Measurements from ENCODE around the gene CCDC183.
"Not testable (repeated sequence)": the region's sequence is repeated elsewhere in the genome, so short reads cannot be mapped to it uniquely, and the experiment has no call there.

CCDC183 gene

DNA sequence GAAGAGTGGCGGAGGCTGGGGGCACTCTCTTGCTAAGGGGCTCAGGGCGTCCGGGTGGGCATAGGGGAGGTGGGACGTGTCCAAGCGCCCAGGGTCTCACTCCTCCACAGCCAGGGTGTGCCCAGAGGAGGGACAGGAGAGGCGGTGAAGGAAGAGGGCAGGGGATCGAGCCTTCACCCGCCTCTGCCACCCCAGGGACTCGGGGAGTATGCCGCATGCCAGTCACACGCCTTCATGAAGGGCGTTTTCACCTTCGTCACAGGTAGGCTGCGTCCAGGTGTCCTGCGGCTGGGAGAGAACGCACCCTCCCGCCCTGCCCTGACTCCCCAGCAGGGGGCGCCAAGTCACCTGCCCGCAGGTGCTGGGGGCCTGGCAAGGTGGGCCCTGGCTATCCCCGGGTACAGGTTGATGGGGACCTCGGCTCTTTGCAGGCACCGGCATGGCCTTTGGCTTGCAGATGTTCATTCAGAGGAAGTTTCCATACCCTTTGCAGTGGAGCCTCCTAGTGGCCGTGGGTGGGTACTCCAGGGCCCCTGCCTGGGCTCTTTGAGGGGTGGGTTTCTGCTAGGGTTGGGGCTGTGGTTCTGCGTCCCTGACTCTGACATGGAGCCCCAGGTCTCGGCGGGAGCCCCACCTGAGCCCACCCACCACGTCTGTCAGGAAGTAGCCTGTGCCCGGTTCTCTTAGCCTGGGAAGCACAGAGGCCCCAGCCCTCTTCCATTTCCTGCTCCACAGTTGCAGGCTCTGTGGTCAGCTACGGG, 4.4 kb upstream of the CCDC183 start:
- H3K4me3 Mint-ChIP-seq = peak overlapping the region; percentile 80
- DNase-seq (ENCODE audit: low spot score in 2 of 2) = peak; percentile 59 to 61
- H3K27me3 Mint-ChIP-seq = no peaks in the 10 kb centered on the region
- peak; percentile 28 for ATAC-seq (replicated peaks; ENCODE audit: extremely low read depth, poor library complexity, severe bottlenecking)
- peak overlapping the region; percentile 61 for H3K27ac Mint-ChIP-seq (ENCODE audit: low read depth)
- peaks cover 9% of the 10 kb centered on the region for H3K36me3 Mint-ChIP-seq (ENCODE audit: insufficient read depth)
- peaks cover 15% of the 10 kb centered on the region for H3K4me1 Mint-ChIP-seq
- no peaks in the 10 kb centered on the region for H3K9me3 Mint-ChIP-seq

- ATAC-seq (replicated peaks; ENCODE audit: extremely low read depth, poor library complexity, severe bottlenecking) (no peak), DNase-seq (ENCODE audit: low spot score in 2 of 2) (no peak)
- Mint-ChIP-seq H3K9me3 (no peaks in the 10 kb centered on the region), H3K27ac (ENCODE audit: low read depth) (peak overlapping the region; percentile 61), H3K4me3 (no peak overlapping the region), H3K27me3 (no peaks in the 10 kb centered on the region), H3K4me1 (peaks cover 13% of the 10 kb centered on the region), H3K36me3 (ENCODE audit: insufficient read depth) (peaks cover 11% of the 10 kb centered on the region)
These were observed 3.6 kb upstream of the CCDC183 start for GRCh38 chr9:136792321-136793085.

DNA sequence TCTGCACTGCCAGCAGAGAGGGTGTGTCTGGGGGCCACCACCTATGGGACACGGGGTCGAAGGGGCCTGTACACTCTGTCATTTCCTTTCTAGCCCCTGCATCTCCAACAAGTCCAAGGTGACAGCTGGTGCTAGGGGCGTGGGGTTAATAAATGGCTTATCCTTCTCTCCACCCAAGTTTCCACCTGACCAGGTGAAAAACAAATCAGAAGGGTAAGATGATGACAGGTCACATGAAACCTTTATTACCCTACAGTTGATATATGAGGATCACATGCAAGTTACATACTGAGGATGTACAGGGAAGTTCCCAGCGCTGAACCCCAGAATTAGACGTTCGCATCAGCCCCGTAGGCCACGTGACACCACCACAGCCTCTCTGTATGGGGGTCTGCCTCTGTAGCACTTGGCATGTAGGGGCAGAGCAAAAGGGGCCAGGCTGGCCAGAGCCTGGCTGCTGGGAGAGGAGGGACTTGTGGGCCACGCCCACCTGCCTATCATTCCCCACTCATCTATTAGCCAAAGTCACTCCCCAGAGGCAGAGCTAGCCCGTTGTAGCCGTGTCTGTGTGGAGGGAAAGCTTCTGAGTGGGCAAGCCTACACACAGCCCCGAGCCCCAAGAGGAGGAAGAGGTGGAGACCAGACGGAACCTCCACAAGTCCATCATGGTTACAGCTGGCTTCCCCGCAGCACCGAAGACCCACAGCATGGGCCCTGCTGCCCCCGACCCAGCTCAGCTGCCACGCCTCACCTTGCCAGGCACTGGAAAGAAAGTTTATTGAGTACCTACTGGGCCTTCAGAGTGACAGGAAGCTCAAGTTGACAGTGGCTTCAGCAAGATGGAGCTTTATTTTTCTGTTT, 2.8 kb upstream of the CCDC183 start:
- H3K4me3 Mint-ChIP-seq = no peak overlapping the region
- no peak overlapping the region for H3K27ac Mint-ChIP-seq (ENCODE audit: low read depth)
- ATAC-seq (replicated peaks; ENCODE audit: extremely low read depth, poor library complexity, severe bottlenecking) = no peak
- no peaks in the 10 kb centered on the region for H3K9me3 Mint-ChIP-seq
- peaks cover 9% of the 10 kb centered on the region for H3K36me3 Mint-ChIP-seq (ENCODE audit: insufficient read depth)
- H3K4me1 Mint-ChIP-seq = peaks cover 6% of the 10 kb centered on the region
- H3K27me3 Mint-ChIP-seq = no peaks in the 10 kb centered on the region
- DNase-seq (ENCODE audit: low spot score in 2 of 2) = no peak

- Mint-ChIP-seq H3K36me3 (ENCODE audit: insufficient read depth) (peaks cover 10% of the 10 kb centered on the region), H3K27me3 (no peaks in the 10 kb centered on the region), H3K27ac (ENCODE audit: low read depth) (no peak overlapping the region), H3K9me3 (no peaks in the 10 kb centered on the region), H3K4me1 (peaks cover 6% of the 10 kb centered on the region), H3K4me3 (no peak overlapping the region)
- DNase-seq (ENCODE audit: low spot score in 2 of 2) (no peak), ATAC-seq (replicated peaks; ENCODE audit: extremely low read depth, poor library complexity, severe bottlenecking) (no peak)
These were observed 1.7 kb upstream of the CCDC183 start for GRCh38 chr9:136794281-136794999.

DNA sequence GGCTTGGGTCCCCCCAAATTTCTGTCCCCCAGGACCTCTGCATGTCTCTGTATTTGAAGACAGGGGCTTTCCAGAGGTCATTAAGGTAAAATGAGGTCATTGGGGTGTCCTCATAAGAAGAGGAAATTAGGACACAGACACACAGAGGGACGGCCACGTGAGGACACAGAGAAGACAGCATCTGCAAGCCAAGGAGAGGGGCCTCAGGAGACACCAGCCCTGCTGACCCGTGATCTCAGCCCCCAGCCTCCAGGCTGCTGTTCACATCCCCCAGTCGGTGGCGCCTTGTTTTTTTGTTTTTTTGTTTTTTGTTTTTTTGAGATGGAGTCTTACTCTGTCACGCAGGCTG, 1.2 kb upstream of the CCDC183 start:
- Mint-ChIP-seq H3K4me3 (no peak overlapping the region), H3K9me3 (no peaks in the 10 kb centered on the region), H3K27ac (ENCODE audit: low read depth) (no peak overlapping the region), H3K27me3 (no peaks in the 10 kb centered on the region), H3K36me3 (ENCODE audit: insufficient read depth) (peaks cover 13% of the 10 kb centered on the region), H3K4me1 (peaks cover 7% of the 10 kb centered on the region)
- ATAC-seq (replicated peaks; ENCODE audit: extremely low read depth, poor library complexity, severe bottlenecking) (no peak), DNase-seq (ENCODE audit: low spot score in 2 of 2) (no peak)

- H3K27ac Mint-ChIP-seq (ENCODE audit: low read depth); H3K27me3 Mint-ChIP-seq; ATAC-seq (replicated peaks; ENCODE audit: extremely low read depth, poor library complexity, severe bottlenecking); H3K36me3 Mint-ChIP-seq (ENCODE audit: insufficient read depth); DNase-seq (ENCODE audit: low spot score in 2 of 2); H3K4me3 Mint-ChIP-seq; H3K9me3 Mint-ChIP-seq: not testable (repeated sequence)
- H3K4me1 Mint-ChIP-seq = peaks cover 20% of the 10 kb centered on the region
These were observed 723 bp downstream of the CCDC183 start for GRCh38 chr9:136796775-136797347.

GRCh38 chr9:136798708-136799078, 2.6 kb downstream of the CCDC183 start:
- ATAC-seq (replicated peaks; ENCODE audit: extremely low read depth, poor library complexity, severe bottlenecking) = no peak
- no peak overlapping the region for H3K27ac Mint-ChIP-seq (ENCODE audit: low read depth)

GRCh38 chr9:136799079-136799853, 3.1 kb downstream of the CCDC183 start:
- Mint-ChIP-seq H3K27ac (ENCODE audit: low read depth) (no peak overlapping the region), H3K4me1 (peaks cover 15% of the 10 kb centered on the region), H3K36me3 (ENCODE audit: insufficient read depth) (peaks cover 7% of the 10 kb centered on the region), H3K4me3 (peak overlapping the region; percentile 70), H3K27me3 (no peaks in the 10 kb centered on the region), H3K9me3 (no peaks in the 10 kb centered on the region)
- DNase-seq (ENCODE audit: low spot score in 2 of 2) (no peak), ATAC-seq (replicated peaks; ENCODE audit: extremely low read depth, poor library complexity, severe bottlenecking) (no peak)

More at GRCh38 chr9:136798708-136799078, 2.6 kb downstream of the CCDC183 start:
- peaks cover 8% of the 10 kb centered on the region for H3K36me3 Mint-ChIP-seq (ENCODE audit: insufficient read depth)
- no peaks in the 10 kb centered on the region for H3K9me3 Mint-ChIP-seq
- H3K4me3 Mint-ChIP-seq = no peak overlapping the region
- H3K27me3 Mint-ChIP-seq = no peaks in the 10 kb centered on the region
- DNase-seq (ENCODE audit: low spot score in 2 of 2) = no peak
- H3K4me1 Mint-ChIP-seq = peaks cover 15% of the 10 kb centered on the region

GRCh38 chr9:136799854-136800657, 3.9 kb downstream of the CCDC183 start:
- Mint-ChIP-seq H3K9me3 (no peaks in the 10 kb centered on the region), H3K27ac (ENCODE audit: low read depth) (no peak overlapping the region), H3K4me3 (peak overlapping the region; percentile 70), H3K27me3 (no peaks in the 10 kb centered on the region), H3K4me1 (peaks cover 15% of the 10 kb centered on the region), H3K36me3 (ENCODE audit: insufficient read depth) (peaks cover 5% of the 10 kb centered on the region)
- peak; percentile 41 to 44 for DNase-seq (ENCODE audit: low spot score in 2 of 2)
- peak; percentile 64 for ATAC-seq (replicated peaks; ENCODE audit: extremely low read depth, poor library complexity, severe bottlenecking)

GRCh38 chr9:136802321-136802720, 6.2 kb downstream of the CCDC183 start:
- DNase-seq (ENCODE audit: low spot score in 2 of 2) (no peak), ATAC-seq (replicated peaks; ENCODE audit: extremely low read depth, poor library complexity, severe bottlenecking) (no peak)
- Mint-ChIP-seq H3K27me3 (no peaks in the 10 kb centered on the region), H3K4me3 (no peak overlapping the region), H3K4me1 (peaks cover 30% of the 10 kb centered on the region), H3K9me3 (no peaks in the 10 kb centered on the region), H3K36me3 (ENCODE audit: insufficient read depth) (peaks cover 10% of the 10 kb centered on the region), H3K27ac (ENCODE audit: low read depth) (no peak overlapping the region)
